Measurements from ENCODE around the gene USP49.

DNA sequence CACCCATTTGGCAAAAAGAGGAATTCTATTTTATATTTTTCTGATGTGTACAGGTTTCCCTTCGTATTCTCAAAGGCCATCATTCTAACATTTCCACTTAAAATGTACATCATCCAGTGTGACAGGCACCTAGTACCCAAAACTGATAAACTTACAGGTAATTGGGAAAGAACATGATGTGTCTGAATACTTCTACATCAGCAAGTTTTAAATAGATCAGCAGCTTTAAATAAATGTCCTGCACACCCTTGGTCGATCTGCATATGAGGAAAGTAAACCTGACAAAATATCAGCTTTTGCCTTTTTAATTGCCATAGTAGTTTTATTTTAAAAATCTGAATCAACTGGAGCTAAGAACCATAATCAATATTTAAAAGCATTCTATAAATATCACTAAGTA lies 81.2 kb downstream of the USP49 start:
- TF ChIP-seq, protein P1, sequence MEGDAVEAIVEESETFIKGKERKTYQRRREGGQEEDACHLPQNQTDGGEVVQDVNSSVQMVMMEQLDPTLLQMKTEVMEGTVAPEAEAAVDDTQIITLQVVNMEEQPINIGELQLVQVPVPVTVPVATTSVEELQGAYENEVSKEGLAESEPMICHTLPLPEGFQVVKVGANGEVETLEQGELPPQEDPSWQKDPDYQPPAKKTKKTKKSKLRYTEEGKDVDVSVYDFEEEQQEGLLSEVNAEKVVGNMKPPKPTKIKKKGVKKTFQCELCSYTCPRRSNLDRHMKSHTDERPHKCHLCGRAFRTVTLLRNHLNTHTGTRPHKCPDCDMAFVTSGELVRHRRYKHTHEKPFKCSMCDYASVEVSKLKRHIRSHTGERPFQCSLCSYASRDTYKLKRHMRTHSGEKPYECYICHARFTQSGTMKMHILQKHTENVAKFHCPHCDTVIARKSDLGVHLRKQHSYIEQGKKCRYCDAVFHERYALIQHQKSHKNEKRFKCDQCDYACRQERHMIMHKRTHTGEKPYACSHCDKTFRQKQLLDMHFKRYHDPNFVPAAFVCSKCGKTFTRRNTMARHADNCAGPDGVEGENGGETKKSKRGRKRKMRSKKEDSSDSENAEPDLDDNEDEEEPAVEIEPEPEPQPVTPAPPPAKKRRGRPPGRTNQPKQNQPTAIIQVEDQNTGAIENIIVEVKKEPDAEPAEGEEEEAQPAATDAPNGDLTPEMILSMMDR (IDR thresholded peaks at IDR 0.05): no peak
- no peak for TF ChIP-seq POLR2A (IDR thresholded peaks at IDR 0.05)
- TF ChIP-seq POLR2AphosphoS5 (IDR thresholded peaks at IDR 0.05): no peak
- no peak for TF ChIP-seq EP300 (IDR thresholded peaks at IDR 0.05)
